Transverse colon (tissue), 4 donors: Measurements from ENCODE around the gene EMP2. TPM values are rescaled to one million over a fixed set of nuclear protein-coding genes. Genes with fewer than 3 reads are reported as not detected.

Source experiments
- DNase-seq: peaks from one replicate; pipeline ENCODE4 v3.0.0-alpha.2; 2019
- H3K27ac ChIP-seq, 4 donors: fragments of 200-600 bp; sonication (generic); 2 replicates each; pipeline ENCODE4 v1.5.1; 2016 to 2018; ENCODE audit warnings: inconsistent platforms in 4 of 4
- H3K27me3 ChIP-seq: fragments of 200-600 bp; sonication (generic); 2 replicates; pipeline ENCODE4 v1.5.1; 2017; ENCODE audit warnings: inconsistent platforms
- H3K36me3 ChIP-seq, 4 donors: fragments of 200-600 bp; sonication (generic); 2 replicates each; pipeline ENCODE4 v1.5.1; 2017 to 2019; ENCODE audit warnings: inconsistent platforms in 4 of 4
- H3K4me1 ChIP-seq, 4 donors: fragments of 200-600 bp; sonication (generic); 2 replicates each; pipeline ENCODE4 v1.5.1; 2017 to 2020; ENCODE audit warnings: inconsistent platforms in 4 of 4
- H3K4me3 ChIP-seq, 4 donors: fragments of 200-600 bp; sonication (generic); 1 replicate in 1 of 4; 2 replicates in 3 of 4; pipeline versions ENCODE4 v1.5.1 to v1.6.1; 2017 to 2019; ENCODE audit warnings: inconsistent platforms in 4 of 4
- H3K9me3 ChIP-seq, 2 donors: fragments of 200-600 bp; sonication (generic); 2 replicates each; pipeline ENCODE4 v1.5.1; 2017 to 2019; ENCODE audit warnings: inconsistent platforms in 2 of 2
- EP300 ChIP-seq: sonication (generic); formaldehyde crosslinking; IDR thresholded peaks from one replicate; pipeline ENCODE4 v1.6.1; 2017; ENCODE audit warnings: antibody characterized with exemption, low read depth
- POLR2A ChIP-seq: fragments of 450-650 bp; IDR thresholded peaks from one replicate; pipeline ENCODE4 v1.6.1; 2016; ENCODE audit warnings: antibody characterized with exemption, mild to moderate bottlenecking, moderate library complexity
- POLR2AphosphoS5 ChIP-seq, 3 donors: sonication (generic); formaldehyde crosslinking; IDR thresholded peaks; one replicate each; pipeline ENCODE4 v1.6.1; 2016; ENCODE audit warnings: antibody characterized with exemption in 3 of 3
- WGBS, 2 donors: methylation state at CpG; one replicate each; pipeline ENCODE4 v1.1.5; 2018; ENCODE audit warnings: low coverage in 1 of 2; 5-methylcytosine and 5-hydroxymethylcytosine counted together
- in situ Hi-C, 4 donors: fragments of 200-750 bp; cut with MboI; loops; one replicate each; pipeline versions ENCODE4 v1.15.0 to v1.15.1; 2017; ENCODE audit warnings: low sequenced_read_pairs in 3 of 4, low pct_ligation_motif_present in 1 of 4, low pct_unique_long_range_greater_than_20kb in 1 of 4
- intact Hi-C: fragments of 100-400 bp; cut with DNase I; formaldehyde crosslinking; loops from one replicate; pipeline ENCODE4 v1.15.1; 2023; ENCODE audit warnings: low total_unique reads
- total RNA-seq, 4 donors: library from RNA; depleted of rRNA; stranded (reverse); fragments of >200 nt; gene quantifications; one replicate each; pipeline ENCODE4 v1.1.0, GENCODE V29; 2016
- TF ChIP-seq, protein P1 (sequence below), 5 experiments: fragments of 200-600 bp in 3 of 5; fragments of 450-650 bp in 2 of 5; sonication (generic) in 3 of 5; IDR thresholded peaks; 1 replicate in 2 of 5; 2 replicates in 3 of 5; pipeline ENCODE4 v1.5.1; 2016 to 2017; ENCODE audit warnings: antibody characterized with exemption in 5 of 5, inconsistent platforms in 3 of 5, mild to moderate bottlenecking in 2 of 5, moderate library complexity in 1 of 5

Gene EMP2
- total RNA-seq, 4 donors from 2014 or later, result 22.1 to 51.0 (median 40.2) TPM

DNA sequence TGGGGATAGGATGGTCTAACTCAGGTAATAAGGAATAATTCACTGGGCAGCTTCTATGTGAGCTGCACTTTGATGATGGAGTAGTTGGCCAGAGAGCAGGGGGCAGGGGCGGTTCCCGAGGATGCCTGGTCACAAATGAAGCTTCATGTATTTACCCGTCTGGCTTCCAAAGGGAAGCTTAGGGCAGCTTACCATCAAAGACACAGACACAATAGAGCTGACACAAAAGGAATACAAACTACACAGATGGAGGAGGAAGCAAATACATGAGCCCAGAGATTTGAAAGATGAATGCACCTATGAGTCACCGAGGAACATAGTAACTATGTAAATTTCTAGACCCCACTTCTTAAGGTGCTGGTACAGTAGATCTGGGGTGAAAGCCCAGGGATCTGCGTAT is 8.7 kb upstream of the EMP2 start:
- in situ Hi-C loops (no loop called here), intact Hi-C loops (no loop called here)
- no peak overlapping the region for H3K4me3 ChIP-seq
- H3K9me3 ChIP-seq, result no peaks in the 10 kb centered on the region
- TF ChIP-seq, protein P1, sequence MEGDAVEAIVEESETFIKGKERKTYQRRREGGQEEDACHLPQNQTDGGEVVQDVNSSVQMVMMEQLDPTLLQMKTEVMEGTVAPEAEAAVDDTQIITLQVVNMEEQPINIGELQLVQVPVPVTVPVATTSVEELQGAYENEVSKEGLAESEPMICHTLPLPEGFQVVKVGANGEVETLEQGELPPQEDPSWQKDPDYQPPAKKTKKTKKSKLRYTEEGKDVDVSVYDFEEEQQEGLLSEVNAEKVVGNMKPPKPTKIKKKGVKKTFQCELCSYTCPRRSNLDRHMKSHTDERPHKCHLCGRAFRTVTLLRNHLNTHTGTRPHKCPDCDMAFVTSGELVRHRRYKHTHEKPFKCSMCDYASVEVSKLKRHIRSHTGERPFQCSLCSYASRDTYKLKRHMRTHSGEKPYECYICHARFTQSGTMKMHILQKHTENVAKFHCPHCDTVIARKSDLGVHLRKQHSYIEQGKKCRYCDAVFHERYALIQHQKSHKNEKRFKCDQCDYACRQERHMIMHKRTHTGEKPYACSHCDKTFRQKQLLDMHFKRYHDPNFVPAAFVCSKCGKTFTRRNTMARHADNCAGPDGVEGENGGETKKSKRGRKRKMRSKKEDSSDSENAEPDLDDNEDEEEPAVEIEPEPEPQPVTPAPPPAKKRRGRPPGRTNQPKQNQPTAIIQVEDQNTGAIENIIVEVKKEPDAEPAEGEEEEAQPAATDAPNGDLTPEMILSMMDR (IDR thresholded peaks at IDR 0.05), result no peak
- H3K27ac ChIP-seq, result no peak overlapping the region
- no peaks in the 10 kb centered on the region for H3K27me3 ChIP-seq
- WGBS, 2 donors, result 77 to 100% methylated on average over 1 to 5 of the region's 5 CpGs
- peaks cover 0 to 11% (median 4%) of the 10 kb centered on the region in 4 donors for H3K4me1 ChIP-seq
- DNase-seq, result no peak
- no peaks in the 10 kb centered on the region for H3K36me3 ChIP-seq

DNA sequence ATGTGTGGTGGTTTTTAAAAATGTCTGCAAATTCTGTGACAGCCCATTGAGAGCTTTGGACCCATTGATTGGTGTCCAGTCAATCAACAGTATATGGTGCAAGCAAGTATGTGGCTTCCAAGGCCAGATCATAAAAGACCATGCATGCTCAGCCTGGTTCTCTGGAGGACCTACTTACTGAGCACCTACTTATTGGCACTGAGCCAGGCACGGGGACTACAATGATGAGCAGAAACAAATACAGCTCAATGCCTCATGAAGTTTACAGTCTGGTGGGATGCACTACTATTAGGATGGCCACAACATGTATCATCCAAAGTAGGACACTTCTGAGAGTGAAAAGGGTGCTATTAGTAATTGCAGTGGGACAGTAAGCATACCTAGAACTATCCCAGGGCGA is 7.2 kb upstream of the EMP2 start:
- peaks cover 0 to 4% (median 0%) of the 10 kb centered on the region in 4 donors for H3K4me1 ChIP-seq
- no peak overlapping the region for H3K4me3 ChIP-seq
- intact Hi-C loops, result no loop called here
- TF ChIP-seq, protein P1 (IDR thresholded peaks at IDR 0.05), result no peak
- TF ChIP-seq EP300, result no peak
- H3K27me3 ChIP-seq, result no peaks in the 10 kb centered on the region
- in situ Hi-C loops, result no loop called here
- H3K9me3 ChIP-seq, result no peaks in the 10 kb centered on the region
- no peak for DNase-seq
- H3K27ac ChIP-seq, result no peak overlapping the region
- H3K36me3 ChIP-seq, result no peaks in the 10 kb centered on the region
- WGBS, 2 donors, result 52% methylated on average over 2 of the region's 2 CpGs; no CpG with 5 or more reads in 1 of the 2 donors

DNA sequence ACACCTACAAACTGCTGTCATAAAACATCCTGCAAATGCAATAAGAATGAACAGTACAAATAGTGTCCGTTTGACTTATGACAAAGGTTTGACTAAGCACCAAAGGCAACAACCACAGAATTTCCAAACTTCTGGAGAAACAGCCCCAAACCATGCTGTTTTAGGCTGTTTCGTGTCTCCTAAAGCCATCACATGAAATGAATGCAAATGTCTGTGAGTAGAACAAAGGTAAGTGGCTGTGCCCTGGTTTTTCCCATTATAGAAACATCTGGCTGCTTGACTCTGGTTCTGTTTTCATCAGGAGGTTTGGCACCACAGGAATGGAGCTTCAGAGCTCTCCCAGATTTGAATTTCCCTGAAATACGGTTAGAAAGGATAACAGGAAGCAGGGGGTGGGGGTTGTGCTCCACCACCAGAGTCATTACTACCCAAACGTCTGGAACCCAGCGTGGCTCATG is 4.6 kb upstream of the EMP2 start:
- H3K27ac ChIP-seq, result no peak overlapping the region
- in situ Hi-C loops, result no loop called here
- H3K9me3 ChIP-seq, result no peaks in the 10 kb centered on the region
- WGBS, 2 donors, result 38 to 67% methylated on average over 2 to 5 of the region's 5 CpGs
- H3K4me3 ChIP-seq, result no peak overlapping the region
- no peak for DNase-seq
- H3K4me1 ChIP-seq, result peaks cover 0 to 12% (median 0%) of the 10 kb centered on the region in 4 donors
- H3K36me3 ChIP-seq, result no peaks in the 10 kb centered on the region
- TF ChIP-seq, protein P1 (IDR thresholded peaks at IDR 0.05), result no peak
- H3K27me3 ChIP-seq, result no peaks in the 10 kb centered on the region
- intact Hi-C loops, result no loop called here

DNA sequence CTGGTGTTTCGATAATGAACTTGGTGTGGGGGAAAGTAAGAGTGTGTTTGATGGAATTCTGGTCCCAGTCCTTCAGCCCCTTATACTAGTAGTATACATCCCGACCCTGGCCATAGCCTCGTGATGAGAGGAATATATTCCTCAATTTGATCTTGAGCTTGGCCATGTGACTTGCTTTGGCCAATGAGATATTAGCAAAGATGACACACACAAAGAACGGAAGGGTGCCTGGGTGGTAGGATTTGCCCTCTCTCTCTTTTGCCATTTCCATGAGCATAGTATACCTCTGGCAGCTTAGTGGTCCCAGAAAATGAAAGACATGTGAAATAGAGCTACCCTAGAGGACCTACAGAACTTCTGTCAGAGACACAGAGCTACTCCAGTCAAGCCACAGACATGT is 2.9 kb upstream of the EMP2 start:
- H3K36me3 ChIP-seq, result no peaks in the 10 kb centered on the region
- H3K27me3 ChIP-seq, result no peaks in the 10 kb centered on the region
- intact Hi-C loops (no loop called here), in situ Hi-C loops (no loop called here)
- DNase-seq, result no peak
- H3K9me3 ChIP-seq, result no peaks in the 10 kb centered on the region
- no peak overlapping the region for H3K4me3 ChIP-seq
- peaks cover 8 to 25% (median 10%) of the 10 kb centered on the region in 4 donors for H3K4me1 ChIP-seq
- TF ChIP-seq POLR2AphosphoS5 (IDR thresholded peaks at IDR 0.05) (no peak), EP300 (no peak), POLR2A (no peak)
- TF ChIP-seq, protein P1 (IDR thresholded peaks at IDR 0.05), result no peak
- H3K27ac ChIP-seq, result no peak overlapping the region
- 87 to 100% methylated on average over 2 to 4 of the region's 4 CpGs for WGBS, 2 donors
